Stimulated activated CD8-positive, alpha-beta memory T cell treated with anti-CD3 and anti-CD28 coated beads, Interleukin-4, amount 100 ng/mL, for 1 hour (primary cell): ENCODE measurements around the gene GOSR1.
"Not testable (repeated sequence)": the region's sequence is repeated elsewhere in the genome, so short reads cannot be mapped to it uniquely, and the experiment has no call there.

Experiments used
- DNase-seq, 2 donors: peaks; one replicate each; pipeline ENCODE4 v3.0.0-alpha.2; 2020; ENCODE audit warnings: low read depth in 2 of 2, low spot score in 1 of 2

Gene GOSR1

GRCh38 chr17:30505868-30506417 lies 28.7 kb downstream of the GOSR1 start:
- no peak for DNase-seq

DNA sequence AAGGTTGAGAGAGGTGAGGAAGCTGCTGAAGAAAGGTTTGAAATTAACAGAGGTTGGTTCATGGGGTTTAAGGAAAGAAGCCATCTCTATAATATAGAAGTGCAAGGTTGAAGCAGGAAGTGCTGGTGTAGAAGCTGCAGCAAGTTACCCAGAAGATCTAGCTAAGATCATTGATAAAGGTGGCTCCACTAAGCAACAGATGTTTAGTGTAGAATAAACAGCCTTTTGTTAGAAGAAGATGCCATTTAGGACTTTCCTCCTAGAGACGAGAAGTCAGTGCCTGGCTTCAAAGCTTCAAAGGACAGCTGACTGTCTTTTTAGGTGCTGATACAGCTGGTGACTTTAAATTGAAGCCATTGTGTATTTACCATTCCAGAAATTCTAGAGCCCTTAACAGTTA lies 29.3 kb downstream of the GOSR1 start:
- no peak for DNase-seq

- DNase-seq: no peak
Observed at GRCh38 chr17:30513346-30513745, 36.1 kb downstream of the GOSR1 start.

DNA sequence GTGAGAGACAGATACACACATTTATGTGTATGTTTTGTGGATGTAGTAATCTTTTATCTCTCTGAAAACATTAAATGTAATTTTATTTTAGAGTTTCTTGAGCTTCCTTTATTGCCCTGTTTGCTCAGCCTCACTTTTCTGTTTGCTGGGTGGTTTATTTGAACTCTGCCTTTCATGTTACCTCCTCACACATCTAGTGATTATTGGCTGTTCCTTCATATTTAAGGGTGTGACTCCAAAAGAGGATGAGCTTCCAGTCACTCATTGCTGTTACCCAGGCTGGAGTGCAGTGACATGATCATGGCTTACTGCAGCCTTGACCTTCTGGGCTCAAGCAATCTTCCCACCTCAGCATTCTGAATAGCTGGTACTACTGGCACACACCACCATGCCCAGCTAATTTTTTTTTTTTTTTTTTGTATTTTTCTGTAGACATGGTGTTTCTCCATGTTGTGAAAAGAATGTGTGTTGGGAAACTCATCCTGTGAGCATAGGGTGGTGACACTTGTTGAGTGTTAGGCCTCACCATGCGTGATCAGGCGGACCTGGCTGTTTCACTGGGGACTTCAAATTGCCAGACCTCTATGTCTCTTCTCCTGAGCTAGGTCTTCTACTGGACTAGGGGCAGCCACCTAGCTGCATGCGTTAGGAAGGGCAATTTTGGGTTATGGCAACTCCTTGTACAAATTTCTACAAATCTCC lies 37.8 kb downstream of the GOSR1 start:
- DNase-seq: no peak

- no peak for DNase-seq
Observed at GRCh38 chr17:30517786-30518185, 40.6 kb downstream of the GOSR1 start.

DNA sequence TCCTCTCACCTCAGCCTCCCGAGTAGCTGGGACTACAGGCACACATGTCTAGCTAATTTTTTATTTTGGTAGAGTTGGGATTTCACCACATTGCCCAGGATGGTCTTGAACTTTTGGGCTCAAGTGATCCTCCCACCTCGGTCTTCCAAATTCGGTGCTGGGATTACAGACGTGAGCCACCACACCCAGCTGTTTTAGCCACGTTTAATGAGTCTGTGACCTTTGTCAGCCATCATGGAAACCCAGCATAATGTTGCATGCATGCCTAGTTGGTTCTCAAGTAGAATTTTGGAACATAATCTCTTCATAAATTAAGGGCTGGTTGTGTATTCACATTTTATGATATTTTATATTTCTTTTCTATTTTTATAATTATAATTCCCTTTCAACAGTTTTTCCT lies 42.0 kb downstream of the GOSR1 start:
- DNase-seq: no peak

DNA sequence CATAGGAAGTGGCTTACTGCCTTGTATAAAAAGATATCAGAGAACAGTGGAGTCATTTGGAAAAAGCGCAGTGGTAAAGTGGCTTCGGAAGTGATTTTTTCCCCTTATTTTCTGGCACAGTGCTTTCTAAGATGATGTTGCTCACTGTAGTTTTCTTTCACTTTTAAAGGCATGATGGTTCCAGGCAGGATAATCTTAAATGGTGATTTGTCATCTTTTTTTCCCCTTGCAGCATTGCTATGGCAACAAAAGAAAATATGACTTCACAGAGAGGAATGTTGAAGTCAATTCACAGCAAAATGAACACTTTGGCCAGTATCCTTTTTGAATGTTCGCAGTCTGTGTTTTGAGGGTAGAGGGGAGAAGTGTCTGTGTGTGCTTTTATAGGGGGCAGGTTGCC lies 42.5 kb downstream of the GOSR1 start:
- no peak for DNase-seq

- no peak for DNase-seq
Observed at GRCh38 chr17:30520436-30520835, 43.2 kb downstream of the GOSR1 start.

GRCh38 chr17:30520882-30521281 lies 43.7 kb downstream of the GOSR1 start:
- no peak for DNase-seq

- no peak for DNase-seq
Observed at GRCh38 chr17:30521766-30522165, 44.6 kb downstream of the GOSR1 start.

DNA sequence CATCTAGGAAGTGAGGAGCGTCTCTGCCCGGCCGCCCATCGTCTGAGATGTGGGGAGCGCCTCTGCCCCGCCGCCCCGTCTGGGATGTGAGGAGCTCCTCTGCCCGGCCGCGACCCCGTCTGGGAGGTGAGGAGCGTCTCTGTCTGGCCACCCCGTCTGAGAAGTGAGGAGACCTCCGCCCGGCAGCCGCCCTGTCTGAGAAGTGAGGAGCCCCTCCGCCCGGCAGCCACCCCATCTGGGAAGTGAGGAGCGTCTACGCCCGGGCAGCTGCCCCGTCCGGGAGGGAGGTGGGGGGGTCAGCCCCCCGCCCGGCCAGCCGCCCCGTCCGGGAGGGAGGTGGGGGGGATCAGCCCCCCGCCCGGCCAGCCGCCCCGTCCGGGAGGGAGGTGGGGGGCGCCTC lies 46.0 kb downstream of the GOSR1 start:
- DNase-seq: not testable (repeated sequence)

DNA sequence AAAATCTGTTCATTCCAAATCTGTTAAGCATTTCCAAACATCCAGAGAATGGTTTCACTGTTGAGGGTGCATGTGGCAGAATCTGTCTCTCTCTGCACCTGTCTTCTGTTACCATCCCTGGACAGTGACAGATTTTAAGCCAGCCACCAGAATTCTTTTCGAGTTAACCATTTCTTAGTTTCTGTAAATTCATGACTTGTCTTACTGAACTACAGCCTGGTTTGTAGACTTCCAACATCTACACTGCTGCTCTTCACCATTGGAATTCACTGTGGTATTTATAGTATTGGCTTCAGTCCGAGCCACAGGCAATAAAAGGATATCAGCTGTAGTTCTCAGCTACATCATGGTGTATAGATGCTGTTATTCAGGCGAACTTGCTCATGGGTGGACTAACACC lies 47.6 kb downstream of the GOSR1 start:
- DNase-seq: no peak

- no peak for DNase-seq
Observed at GRCh38 chr17:30526401-30526800, 49.2 kb downstream of the GOSR1 start.

- not testable (repeated sequence) for DNase-seq
Observed at GRCh38 chr17:30528701-30529100, 51.5 kb downstream of the GOSR1 start.

- DNase-seq: no peak
Observed at GRCh38 chr17:30530346-30531025, 53.3 kb downstream of the GOSR1 start.

GRCh38 chr17:30532871-30533270 lies 55.7 kb downstream of the GOSR1 start:
- no peak for DNase-seq

- no peak for DNase-seq
Observed at GRCh38 chr17:30534298-30534697, 57.1 kb downstream of the GOSR1 start.

GRCh38 chr17:30534938-30535921 lies 58.0 kb downstream of the GOSR1 start:
- DNase-seq: no peak

- DNase-seq: not testable (repeated sequence)
Observed at GRCh38 chr17:30536846-30537245, 59.6 kb downstream of the GOSR1 start.

DNA sequence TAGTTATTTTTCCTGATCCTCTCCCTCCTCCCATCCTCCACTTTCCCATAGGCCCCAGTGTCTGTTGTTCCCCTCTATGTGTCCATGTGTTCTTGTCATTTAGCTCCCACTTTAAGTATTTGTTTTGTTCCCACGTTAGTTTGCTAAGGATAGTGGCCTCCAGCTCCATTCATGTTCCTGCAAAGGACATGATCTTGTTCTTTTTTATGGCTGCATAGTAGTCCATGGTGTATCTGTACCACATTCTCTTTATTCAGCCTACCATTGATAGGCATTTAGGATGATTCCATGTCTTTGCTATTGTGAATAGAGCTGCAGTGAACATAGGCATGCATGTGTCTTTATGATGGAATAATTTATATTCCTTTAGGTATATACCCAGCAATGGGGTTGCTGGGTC lies 60.5 kb downstream of the GOSR1 start:
- not testable (repeated sequence) for DNase-seq

GRCh38 chr17:30541802-30542201 lies 64.6 kb downstream of the GOSR1 start:
- DNase-seq: no peak
